H4 (cell line): ENCODE results near the gene PTGES. TPM values are rescaled to one million over a fixed set of nuclear protein-coding genes. Genes with fewer than 3 reads are reported as not detected.
"Not testable (repeated sequence)": the region's sequence is repeated elsewhere in the genome, so short reads cannot be mapped to it uniquely, and the experiment has no call there.

Source experiments
- DNase-seq: peaks from one replicate; pipeline ENCODE4 v3.0.0-alpha.2; 2015; ENCODE audit warnings: low spot score
- total RNA-seq: library from RNA; depleted of rRNA; stranded (reverse); fragments of >200 nt; shearing (Covaris generic); gene quantifications from 2 replicates; pipeline ENCODE4 v1.2.3, GENCODE V29; 2014

Gene PTGES
- total RNA-seq, 1 experiment from 2014 or later: 13.0 TPM

- no peak for DNase-seq
Observed at GRCh38 chr9:129770741-129771140, 17.9 kb upstream of the PTGES start.

GRCh38 chr9:129769669-129770068 is 16.8 kb upstream of the PTGES start:
- no peak for DNase-seq

GRCh38 chr9:129768486-129768885 is 15.6 kb upstream of the PTGES start:
- DNase-seq: no peak

GRCh38 chr9:129765764-129766317 is 13.0 kb upstream of the PTGES start:
- no peak for DNase-seq

- peak; percentile 52 for DNase-seq
Observed at GRCh38 chr9:129762985-129763926, 10.4 kb upstream of the PTGES start.

GRCh38 chr9:129762370-129762984 is 9.6 kb upstream of the PTGES start:
- DNase-seq: peak; percentile 80

GRCh38 chr9:129761901-129762369 is 9.1 kb upstream of the PTGES start:
- DNase-seq: peak; percentile 84

GRCh38 chr9:129761293-129761900 is 8.6 kb upstream of the PTGES start:
- no peak for DNase-seq

- not testable (repeated sequence) for DNase-seq
Observed at GRCh38 chr9:129760784-129761183, 7.9 kb upstream of the PTGES start.

- DNase-seq: no peak
Observed at GRCh38 chr9:129759804-129760502, 7.1 kb upstream of the PTGES start.

GRCh38 chr9:129759319-129759718 is 6.5 kb upstream of the PTGES start:
- DNase-seq: no peak

- DNase-seq: no peak
Observed at GRCh38 chr9:129757045-129757444, 4.2 kb upstream of the PTGES start.

GRCh38 chr9:129756191-129756590 is 3.3 kb upstream of the PTGES start:
- no peak for DNase-seq

GRCh38 chr9:129755151-129755550 is 2.3 kb upstream of the PTGES start:
- no peak for DNase-seq

GRCh38 chr9:129751841-129752801 is 721 bp downstream of the PTGES start:
- no peak for DNase-seq

- no peak for DNase-seq
Observed at GRCh38 chr9:129750013-129750638, 2.7 kb downstream of the PTGES start.

- DNase-seq: no peak
Observed at GRCh38 chr9:129749575-129749974, 3.3 kb downstream of the PTGES start.

GRCh38 chr9:129749052-129749451 is 3.8 kb downstream of the PTGES start:
- not testable (repeated sequence) for DNase-seq

GRCh38 chr9:129748249-129748648 is 4.6 kb downstream of the PTGES start:
- DNase-seq: no peak
